ENCODE measurements around the gene COX11. TPM values are rescaled to one million over a fixed set of nuclear protein-coding genes. Genes with fewer than 3 reads are reported as not detected.

The COX11 gene
- total and polyA plus RNA-seq, 2 of the 13 experiments (the other 11 are each of a cell fraction or from before 2014, with no cell fraction given): 103 to 203 TPM

GRCh38 chr17:54969658-54970572 is 1.5 kb upstream of the COX11 start (continued):
- TF ChIP-seq ZBTB49 (CRISPR knock-in tag; IDR thresholded peaks at IDR 0.05; ENCODE audit: borderline replicate concordance) (no peak), SMYD3 (CRISPR knock-in tag; IDR thresholded peaks at IDR 0.05) (peak; percentile 66; the same call in 1 of the 2 replicates), ATF5 (CRISPR knock-in tag; IDR thresholded peaks at IDR 0.05; ENCODE audit: low read depth) (no peak), RXRB (CRISPR knock-in tag; IDR thresholded peaks at IDR 0.05; ENCODE audit: borderline replicate concordance) (0 out of 2 replicates have a peak, but pooled peaks have one; percentile 12), CBX2 (IDR thresholded peaks at IDR 0.05; ENCODE audit: low read depth, low read length) (no peak), CBX2 (CRISPR knock-in tag; IDR thresholded peaks at IDR 0.05; ENCODE audit: low read depth) (no peak), FOXJ3 (CRISPR knock-in tag; IDR thresholded peaks at IDR 0.05; ENCODE audit: borderline replicate concordance) (no peak), HOXD1 (CRISPR knock-in tag; IDR thresholded peaks at IDR 0.05) (0 out of 2 replicates have a peak, but pooled peaks have one; percentile 44), PITX1 (CRISPR knock-in tag; IDR thresholded peaks at IDR 0.05) (no peak), RBFOX2 (IDR thresholded peaks at IDR 0.05; ENCODE audit: low read depth, low read length) (peak; percentile 36; the same call in 1 of the 2 replicates), ZNF761 (CRISPR knock-in tag; conservative IDR thresholded peaks at IDR 0.05) (no peak), ZBTB21 (CRISPR knock-in tag; IDR thresholded peaks at IDR 0.05) (no peak), BRCA1 (CRISPR knock-in tag; IDR thresholded peaks at IDR 0.05) (no peak), AGO1 (IDR thresholded peaks at IDR 0.05; ENCODE audit: low read depth, low read length, poor library complexity, severe bottlenecking) (no peak), HCFC1 (IDR thresholded peaks at IDR 0.05; ENCODE audit: low read depth, low read length) (no peak), ZNF792 (CRISPR knock-in tag; IDR thresholded peaks at IDR 0.05) (peak; percentile 23; the same call in 1 of the 2 replicates), DNMT1 (CRISPR knock-in tag; IDR thresholded peaks at IDR 0.05) (no peak), ZNF367 (CRISPR knock-in tag; IDR thresholded peaks at IDR 0.05; ENCODE audit: borderline replicate concordance) (no peak), SMC3 (IDR thresholded peaks at IDR 0.05; ENCODE audit: low read length) (no peak), ZKSCAN1 (IDR thresholded peaks at IDR 0.05; ENCODE audit: low read length) (no peak), ZFX (CRISPR knock-in tag; IDR thresholded peaks at IDR 0.05; ENCODE audit: low read depth) (peak; percentile 29; the same call in 1 of the 2 replicates)
- TF ChIP-seq, protein P1, sequence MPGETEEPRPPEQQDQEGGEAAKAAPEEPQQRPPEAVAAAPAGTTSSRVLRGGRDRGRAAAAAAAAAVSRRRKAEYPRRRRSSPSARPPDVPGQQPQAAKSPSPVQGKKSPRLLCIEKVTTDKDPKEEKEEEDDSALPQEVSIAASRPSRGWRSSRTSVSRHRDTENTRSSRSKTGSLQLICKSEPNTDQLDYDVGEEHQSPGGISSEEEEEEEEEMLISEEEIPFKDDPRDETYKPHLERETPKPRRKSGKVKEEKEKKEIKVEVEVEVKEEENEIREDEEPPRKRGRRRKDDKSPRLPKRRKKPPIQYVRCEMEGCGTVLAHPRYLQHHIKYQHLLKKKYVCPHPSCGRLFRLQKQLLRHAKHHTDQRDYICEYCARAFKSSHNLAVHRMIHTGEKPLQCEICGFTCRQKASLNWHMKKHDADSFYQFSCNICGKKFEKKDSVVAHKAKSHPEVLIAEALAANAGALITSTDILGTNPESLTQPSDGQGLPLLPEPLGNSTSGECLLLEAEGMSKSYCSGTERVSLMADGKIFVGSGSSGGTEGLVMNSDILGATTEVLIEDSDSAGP (CRISPR knock-in tag; IDR thresholded peaks at IDR 0.05; ENCODE audit: borderline replicate concordance): no peak
- TF ChIP-seq, protein P2, sequence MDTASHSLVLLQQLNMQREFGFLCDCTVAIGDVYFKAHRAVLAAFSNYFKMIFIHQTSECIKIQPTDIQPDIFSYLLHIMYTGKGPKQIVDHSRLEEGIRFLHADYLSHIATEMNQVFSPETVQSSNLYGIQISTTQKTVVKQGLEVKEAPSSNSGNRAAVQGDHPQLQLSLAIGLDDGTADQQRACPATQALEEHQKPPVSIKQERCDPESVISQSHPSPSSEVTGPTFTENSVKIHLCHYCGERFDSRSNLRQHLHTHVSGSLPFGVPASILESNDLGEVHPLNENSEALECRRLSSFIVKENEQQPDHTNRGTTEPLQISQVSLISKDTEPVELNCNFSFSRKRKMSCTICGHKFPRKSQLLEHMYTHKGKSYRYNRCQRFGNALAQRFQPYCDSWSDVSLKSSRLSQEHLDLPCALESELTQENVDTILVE (CRISPR knock-in tag; IDR thresholded peaks at IDR 0.05): peak; percentile 44; the same call in 1 of the 2 replicates
